H1 (cell line): ENCODE results near the gene KNOP1. TPM values are rescaled to one million over a fixed set of nuclear protein-coding genes. Genes with fewer than 3 reads are reported as not detected.

ENCODE experiments used
- CTCF ChIA-PET: fragments of 300-600 bp; sonication (Branson Sonifier 250); formaldehyde crosslinking; loops from one replicate; lab custom pipeline; 2021; ENCODE audit not compliant: partially characterized antibody; lab: Charles Lee
- POLR2A ChIA-PET: fragments of 300-600 bp; sonication (Branson Sonifier 250); formaldehyde crosslinking; loops from one replicate; lab custom pipeline; 2021; ENCODE audit warnings: inconsistent platforms; ENCODE audit not compliant: partially characterized antibody; lab: Charles Lee
- DNase-seq, 2 experiments: peaks; one replicate each; pipeline versions ENCODE4 v3.0.0 to v3.0.0-alpha.2; 2010 to 2022; ENCODE audit warnings: low spot score in 2 of 2, low read depth in 1 of 2, mixed read lengths in 1 of 2
- FAIRE-seq: peaks from 2 replicates; lab custom pipeline; 2011; peaks lifted over from hg19 to GRCh38; lab: Jason Lieb, UNC
- H2AFZ ChIP-seq: 2 replicates; pipeline ENCODE4 v1.8.1; 2012; ENCODE audit warnings: low read length, inconsistent platforms
- H2AK5ac ChIP-seq: 2 replicates; pipeline ENCODE4 v1.6.1; 2013; ENCODE audit warnings: low read depth, low read length
- H2BK120ac ChIP-seq: replicated peaks from 2 replicates; pipeline ENCODE3; 2013; ENCODE audit warnings: low read depth, low read length, inconsistent platforms
- H2BK12ac ChIP-seq: 2 replicates; pipeline ENCODE4 v1.6.1; 2013; ENCODE audit warnings: low read depth, low read length
- H2BK15ac ChIP-seq: 2 replicates; pipeline ENCODE4 v1.6.1; 2013; ENCODE audit warnings: low read length
- H2BK20ac ChIP-seq: 2 replicates; pipeline ENCODE4 v1.6.1; 2013; ENCODE audit warnings: low read length
- H2BK5ac ChIP-seq: 2 replicates; pipeline ENCODE4 v1.6.1; 2013; ENCODE audit warnings: low read depth, low read length
- H3K14ac ChIP-seq: 2 replicates; pipeline ENCODE4 v1.6.1; 2013; ENCODE audit warnings: inconsistent platforms; ENCODE audit not compliant: insufficient read length
- H3K18ac ChIP-seq: 2 replicates; pipeline ENCODE4 v1.6.1; 2013; ENCODE audit warnings: low read length; ENCODE audit errors: extremely low read depth
- H3K23ac ChIP-seq: 2 replicates; pipeline ENCODE4 v1.6.1; 2013; ENCODE audit warnings: inconsistent platforms; ENCODE audit not compliant: insufficient read length
- H3K23me2 ChIP-seq: 2 replicates; pipeline ENCODE4 v1.6.1; 2013; ENCODE audit warnings: low read depth, low read length
- H3K27ac ChIP-seq: 2 replicates; pipeline ENCODE4 v1.6.1; 2011; ENCODE audit warnings: low read depth, low read length, inconsistent platforms
- H3K27me3 ChIP-seq, 4 experiments: replicated peaks in 1 of 4; 1 replicate in 1 of 4; 2 replicates in 3 of 4; pipeline versions ENCODE4 v1.6.1 to v1.8.1; 2011 to 2013; ENCODE audit warnings: low read length in 3 of 4, mild to moderate bottlenecking in 3 of 4, inconsistent platforms in 2 of 4, mixed read lengths in 2 of 4, moderate library complexity in 1 of 4; ENCODE audit not compliant: control insufficient read depth in 3 of 4, insufficient read depth in 3 of 4; ENCODE audit errors: extremely low read depth in 1 of 4
- H3K36me3 ChIP-seq, 4 experiments: 2 replicates each; pipeline versions ENCODE4 v1.6.1 to v1.8.1; 2011 to 2013; ENCODE audit warnings: mild to moderate bottlenecking in 4 of 4, low read length in 3 of 4, moderate library complexity in 2 of 4, control low read depth in 1 of 4, inconsistent platforms in 1 of 4; ENCODE audit not compliant: insufficient read depth in 4 of 4, control insufficient read depth in 2 of 4
- H3K4ac ChIP-seq: replicated peaks from 2 replicates; pipeline ENCODE3; 2013; ENCODE audit warnings: low read length, low read depth, mixed read lengths, inconsistent platforms; ENCODE audit not compliant: insufficient read length
- H3K4me1 ChIP-seq, 4 experiments: replicated peaks in 1 of 4; 1 replicate in 1 of 4; 2 replicates in 3 of 4; pipeline versions ENCODE4 v1.6.1 to v1.8.1; 2011 to 2013; ENCODE audit warnings: low read length in 3 of 4, inconsistent platforms in 2 of 4, mixed read lengths in 1 of 4; ENCODE audit not compliant: insufficient read depth in 4 of 4, control insufficient read depth in 3 of 4
- H3K4me2 ChIP-seq, 2 experiments: 2 replicates each; pipeline versions ENCODE4 v1.6.1 to v1.8.1; 2011 to 2013; ENCODE audit warnings: low read depth in 2 of 2, low read length in 2 of 2, control low read depth in 1 of 2, inconsistent platforms in 1 of 2, mild to moderate bottlenecking in 1 of 2; ENCODE audit not compliant: insufficient read depth in 1 of 2
- H3K4me3 ChIP-seq, 4 experiments: fragments of 200-600, 300-600 bp in 1 of 4; sonication (generic), shearing (Covaris generic), sonication (Bioruptor Twin) in 1 of 4; 2 replicates each; pipeline versions ENCODE4 v1.5.1 to v1.8.1; 2011 to 2016; ENCODE audit warnings: low read length in 4 of 4, low read depth in 3 of 4, control low read depth in 2 of 4, inconsistent platforms in 2 of 4, mild to moderate bottlenecking in 2 of 4, mixed read lengths in 1 of 4, moderate library complexity in 1 of 4; ENCODE audit not compliant: insufficient read depth in 2 of 4; ENCODE audit errors: extremely low read depth in 1 of 4
- H3K56ac ChIP-seq: replicated peaks from 2 replicates; pipeline ENCODE3; 2013; ENCODE audit warnings: low read depth, mild to moderate bottlenecking, mixed read lengths, low read length, inconsistent platforms; ENCODE audit not compliant: insufficient read length
- H3K79me1 ChIP-seq: 2 replicates; pipeline ENCODE4 v1.6.1; 2013; ENCODE audit warnings: low read depth, low read length, control low read depth
- H3K79me2 ChIP-seq, 2 experiments: 2 replicates each; pipeline versions ENCODE4 v1.6.1 to v1.8.1; 2012 to 2013; ENCODE audit warnings: low read length in 2 of 2, mild to moderate bottlenecking in 2 of 2, inconsistent platforms in 1 of 2; ENCODE audit not compliant: insufficient read depth in 2 of 2, control insufficient read depth in 1 of 2
- H3K9ac ChIP-seq, 4 experiments: replicated peaks in 1 of 4; 1 replicate in 1 of 4; 2 replicates in 3 of 4; pipeline versions ENCODE4 v1.6.1 to v1.8.1; 2011 to 2013; ENCODE audit warnings: low read depth in 3 of 4, low read length in 3 of 4, control low read depth in 2 of 4, mild to moderate bottlenecking in 2 of 4, moderate library complexity in 2 of 4, inconsistent platforms in 1 of 4; ENCODE audit errors: extremely low read depth in 1 of 4
- H3K9me3 ChIP-seq, 2 experiments: 2 replicates each; pipeline versions ENCODE4 v1.6.1 to v1.8.1; 2012 to 2013; ENCODE audit warnings: mild to moderate bottlenecking in 2 of 2, moderate library complexity in 2 of 2, control low read depth in 1 of 2, inconsistent platforms in 1 of 2, low read depth in 1 of 2, low read length in 1 of 2, mixed read lengths in 1 of 2; ENCODE audit not compliant: insufficient read depth in 2 of 2
- H4K20me1 ChIP-seq, 2 experiments: replicated peaks in 1 of 2; 2 replicates each; pipeline versions ENCODE3 to v1.8.1; 2011 to 2013; ENCODE audit warnings: inconsistent platforms in 2 of 2, low read length in 2 of 2, mild to moderate bottlenecking in 1 of 2; ENCODE audit not compliant: insufficient read depth in 2 of 2, control insufficient read depth in 1 of 2
- H4K5ac ChIP-seq: 2 replicates; pipeline ENCODE4 v1.6.1; 2013; ENCODE audit warnings: low read length, low read depth, mixed read lengths, inconsistent platforms; ENCODE audit not compliant: insufficient read length
- H4K8ac ChIP-seq: 2 replicates; pipeline ENCODE4 v1.8.0; 2013; ENCODE audit warnings: mild to moderate bottlenecking, moderate library complexity, low read length, inconsistent platforms; ENCODE audit not compliant: insufficient read depth; ENCODE audit errors: extremely low read depth
- H4K91ac ChIP-seq: replicated peaks from 2 replicates; pipeline ENCODE3; 2013; ENCODE audit warnings: low read length, mixed read lengths, inconsistent platforms; ENCODE audit not compliant: insufficient read length
- CBX8 ChIP-seq: fragments of 300-800, 300-1000 bp; sonication (generic); IDR thresholded peaks from 2 replicates; pipeline ENCODE4 v1.7.1; 2016; ENCODE audit warnings: low read depth, low read length, borderline replicate concordance
- FOSL1 ChIP-seq: IDR thresholded peaks from 2 replicates; pipeline ENCODE4 v1.6.1; 2011; ENCODE audit warnings: mild to moderate bottlenecking, low read depth, low read length, moderate library complexity; ENCODE audit not compliant: insufficient read depth
- GABPA ChIP-seq: IDR thresholded peaks from 2 replicates; pipeline ENCODE4 v1.6.1; 2011; ENCODE audit warnings: mild to moderate bottlenecking, low read length, moderate library complexity, borderline replicate concordance; ENCODE audit not compliant: insufficient read depth
- JUN ChIP-seq: IDR thresholded peaks from 2 replicates; pipeline ENCODE4 v1.6.1; 2011; ENCODE audit warnings: low read depth, mild to moderate bottlenecking, improper control_type of control experiment, low read length
- NRF1 ChIP-seq: IDR thresholded peaks from 2 replicates; pipeline ENCODE4 v1.6.1; 2011; ENCODE audit warnings: mild to moderate bottlenecking, low read depth, low read length, improper control_type of control experiment
- POLR2AphosphoS5 ChIP-seq: IDR thresholded peaks from 2 replicates; pipeline ENCODE4 v1.6.1; 2011; ENCODE audit warnings: low read depth, low read length
- SIX5 ChIP-seq: IDR thresholded peaks from 2 replicates; pipeline ENCODE4 v1.6.1; 2011; ENCODE audit warnings: mild to moderate bottlenecking, low read depth, low read length
- TAF7 ChIP-seq: optimal IDR thresholded peaks from 2 replicates; pipeline ENCODE3; 2011; ENCODE audit warnings: low read depth, mild to moderate bottlenecking, inconsistent platforms, low read length, moderate library complexity, borderline replicate concordance
- TCF12 ChIP-seq: IDR thresholded peaks from 2 replicates; pipeline ENCODE4 v1.6.1; 2011; ENCODE audit warnings: low read depth, mild to moderate bottlenecking, low read length
- TEAD4 ChIP-seq: IDR thresholded peaks from 2 replicates; pipeline ENCODE4 v1.6.1; 2012; ENCODE audit warnings: low read depth, low read length, inconsistent platforms, mixed read lengths
- WGBS, 2 experiments: shearing (Covaris generic) in 1 of 2; methylation state at CpG; one replicate each; pipeline versions ENCODE4 v1.1.6 to v1.1.7; 2013 to 2015; ENCODE audit warnings: low lambda C conversion rate in 2 of 2, mixed read lengths in 2 of 2, inconsistent platforms in 1 of 2, low coverage in 1 of 2, missing lambda C conversion rate in 1 of 2; ENCODE audit not compliant: insufficient replicate concordance in 2 of 2, insufficient coverage in 1 of 2, insufficient read length in 1 of 2; ENCODE audit errors: extremely low coverage in 1 of 2, missing lambda C conversion rate in 1 of 2; 5-methylcytosine and 5-hydroxymethylcytosine counted together
- polyA plus RNA-seq, 7 experiments: library from polyadenylated mRNA; depleted of rRNA in 3 of 7; stranded (reverse) in 5 of 7; unstranded in 2 of 7; fragments of >200 nt in 5 of 7; fragments of 200-250 nt in 2 of 7; gene quantifications; 1 replicate in 5 of 7; 2 replicates in 1 of 7; 4 replicates in 1 of 7; pipeline versions ENCODE4 v1.2.1 to v1.2.3, GENCODE V29; 2011 to 2013; ENCODE audit warnings: missing spikeins in 2 of 7, mixed read lengths in 2 of 7
- total RNA-seq: library from RNA; stranded (reverse); fragmentation: NEBNext Ultra II Directional; extraction: Animal tissue kit (Norgen Biotek cat#: 25700); gene quantifications from 2 replicates; pipeline ENCODE4 v1.2.1, GENCODE V29; 2021

The KNOP1 gene
- total and polyA plus RNA-seq, 2 of the 8 experiments (the other 6 are each of a cell fraction or from before 2014, with no cell fraction given), result 21.6 to 87.9 TPM

DNA sequence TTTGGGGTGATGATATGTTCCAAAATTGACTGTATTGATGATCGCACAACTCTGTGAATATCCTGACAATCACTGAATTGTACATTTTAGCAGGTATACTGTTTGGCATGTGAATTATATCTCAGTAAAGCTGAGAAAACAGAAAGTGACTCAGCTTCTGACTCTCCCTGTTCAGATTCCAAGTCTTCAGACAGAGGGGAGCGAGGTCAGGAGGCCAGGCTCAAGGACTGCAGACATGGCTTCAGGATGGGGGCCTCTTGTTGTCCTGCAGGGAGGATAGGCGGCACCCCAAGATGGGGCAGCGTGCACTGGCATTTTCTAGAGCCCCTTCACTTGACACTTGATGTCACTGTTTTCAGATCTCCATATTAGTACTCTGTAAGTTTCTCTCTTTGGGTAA, 45.6 kb downstream of the KNOP1 start:
- H3K4ac ChIP-seq, result no peak overlapping the region
- no peak overlapping the region for H3K27ac ChIP-seq
- no peak overlapping the region for H2BK5ac ChIP-seq
- no peak overlapping the region for H3K56ac ChIP-seq
- no peaks in the 10 kb centered on the region for H3K9me3 ChIP-seq
- H3K23me2 ChIP-seq, result no peaks in the 10 kb centered on the region
- H2BK12ac ChIP-seq, result no peak overlapping the region
- no peaks in the 10 kb centered on the region for H3K4me1 ChIP-seq
- no peaks in the 10 kb centered on the region for H4K20me1 ChIP-seq
- H3K23ac ChIP-seq, result no peak overlapping the region
- H3K36me3 ChIP-seq, result peaks cover 0 to 8% (median 2%) of the 10 kb centered on the region in 4 experiments; a peak in 5 of 8 replicates
- ChIA-PET CTCF (interaction anchor here (0.9 to 1.6 kb wide), 5 partner anchors 8 to 57 kb away, joined by 3 to 4 read pairs (median 3); no protein-coding TSS in a partner anchor), POLR2A (interaction anchor here (0.8 to 1.0 kb wide), 2 partner anchors 20 to 210 kb away, joined by 3 read pairs; no protein-coding TSS in a partner anchor)
- no peak for TF ChIP-seq FOSL1
- TF ChIP-seq SIX5, result no peak
- no peak for TF ChIP-seq POLR2AphosphoS5
- no peak for TF ChIP-seq NRF1
- no peak for TF ChIP-seq JUN
- TF ChIP-seq GABPA, result no peak
- no peak for TF ChIP-seq TCF12
- no peak for TF ChIP-seq TEAD4
- no peak for TF ChIP-seq TAF7
- no peak for TF ChIP-seq CBX8
- FAIRE-seq (no peak), DNase-seq (no peak)
- no peaks in the 10 kb centered on the region for H3K27me3 ChIP-seq
- no peak overlapping the region for H2BK20ac ChIP-seq
- H2BK120ac ChIP-seq, result no peak overlapping the region
- no peak overlapping the region for H4K5ac ChIP-seq
- no peak overlapping the region for H4K91ac ChIP-seq
- H3K9ac ChIP-seq, result no peak overlapping the region
- H2AK5ac ChIP-seq, result no peak overlapping the region
- no peak overlapping the region for H2AFZ ChIP-seq
- H3K14ac ChIP-seq, result no peak overlapping the region
- no peak overlapping the region for H3K18ac ChIP-seq
- H3K4me3 ChIP-seq, result no peak overlapping the region
- no peaks in the 10 kb centered on the region for H3K79me2 ChIP-seq
- H3K79me1 ChIP-seq, result no peaks in the 10 kb centered on the region
- 85% methylated on average over 4 of the region's 4 CpGs; no CpG with 5 or more reads in 1 of the 2 experiments for WGBS, 2 experiments
- no peak overlapping the region for H4K8ac ChIP-seq
- no peak overlapping the region for H2BK15ac ChIP-seq
- H3K4me2 ChIP-seq, result no peak overlapping the region
